Hepatocyte (in vitro differentiated cells): ENCODE measurements around the gene CDK5.

Experiments
- EZH2 ChIP-seq: fragments of 200-600 bp; sonication (generic); IDR thresholded peaks from 2 replicates; pipeline ENCODE4 v1.6.1; 2016; ENCODE audit warnings: antibody characterized with exemption, mild to moderate bottlenecking, borderline replicate concordance
- EZH2phosphoT487 ChIP-seq: fragments of 200-600 bp; sonication (generic); IDR thresholded peaks from one replicate; pipeline ENCODE4 v1.6.1; 2018; ENCODE audit warnings: antibody characterized with exemption, mild to moderate bottlenecking, low read depth, moderate library complexity; ENCODE audit not compliant: unreplicated experiment, severe bottlenecking
- TF ChIP-seq, protein P1 (sequence below): fragments of 200-600 bp; sonication (generic); IDR thresholded peaks from 2 replicates; pipeline ENCODE4 v1.5.1; 2016; ENCODE audit warnings: antibody characterized with exemption, mild to moderate bottlenecking; ENCODE audit not compliant: poor library complexity

DNA sequence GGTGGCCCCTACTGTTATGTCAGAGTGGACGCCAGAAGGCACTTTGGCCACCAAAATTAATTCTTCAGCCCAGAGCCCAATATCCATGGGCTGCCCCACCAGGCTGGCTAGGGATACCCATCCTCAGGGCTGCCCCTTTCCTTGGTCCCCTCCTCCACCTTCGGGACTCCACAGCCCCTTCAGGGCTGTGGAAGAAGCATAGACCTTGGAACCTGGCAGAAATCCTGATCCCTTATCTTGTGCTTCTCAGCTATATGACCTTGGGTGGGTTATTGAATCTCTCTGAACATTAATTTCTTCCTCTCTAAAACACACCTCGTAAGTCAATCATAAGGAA, 26.1 kb upstream of the CDK5 start:
- TF ChIP-seq, protein P1, sequence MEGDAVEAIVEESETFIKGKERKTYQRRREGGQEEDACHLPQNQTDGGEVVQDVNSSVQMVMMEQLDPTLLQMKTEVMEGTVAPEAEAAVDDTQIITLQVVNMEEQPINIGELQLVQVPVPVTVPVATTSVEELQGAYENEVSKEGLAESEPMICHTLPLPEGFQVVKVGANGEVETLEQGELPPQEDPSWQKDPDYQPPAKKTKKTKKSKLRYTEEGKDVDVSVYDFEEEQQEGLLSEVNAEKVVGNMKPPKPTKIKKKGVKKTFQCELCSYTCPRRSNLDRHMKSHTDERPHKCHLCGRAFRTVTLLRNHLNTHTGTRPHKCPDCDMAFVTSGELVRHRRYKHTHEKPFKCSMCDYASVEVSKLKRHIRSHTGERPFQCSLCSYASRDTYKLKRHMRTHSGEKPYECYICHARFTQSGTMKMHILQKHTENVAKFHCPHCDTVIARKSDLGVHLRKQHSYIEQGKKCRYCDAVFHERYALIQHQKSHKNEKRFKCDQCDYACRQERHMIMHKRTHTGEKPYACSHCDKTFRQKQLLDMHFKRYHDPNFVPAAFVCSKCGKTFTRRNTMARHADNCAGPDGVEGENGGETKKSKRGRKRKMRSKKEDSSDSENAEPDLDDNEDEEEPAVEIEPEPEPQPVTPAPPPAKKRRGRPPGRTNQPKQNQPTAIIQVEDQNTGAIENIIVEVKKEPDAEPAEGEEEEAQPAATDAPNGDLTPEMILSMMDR = no peak
- TF ChIP-seq EZH2 (no peak), EZH2phosphoT487 (no peak)
